Kidney (tissue), 14 donors: ENCODE results near the gene ACTN1. TPM values are rescaled to one million over a fixed set of nuclear protein-coding genes. Genes with fewer than 3 reads are reported as not detected.
A peak's percentile ranks its signal among the peaks of the same experiment; 100 is the strongest.

Experiments used
- DNase-seq, 5 donors: peaks; one replicate each; pipeline ENCODE4 v3.0.0-alpha.2; 2013 to 2020
- FAIRE-seq: peaks from 2 replicates; lab custom pipeline; 2012; peaks lifted over from hg19 to GRCh38; lab: Jason Lieb, UNC
- H3K27ac ChIP-seq, 2 donors: one replicate each; pipeline ENCODE4 v1.7.0; 2013; ENCODE audit warnings: low read depth in 2 of 2, low read length in 2 of 2, inconsistent platforms in 1 of 2
- H3K27me3 ChIP-seq: one replicate; pipeline ENCODE4 v1.7.1; 2013; ENCODE audit warnings: low read length, inconsistent platforms; ENCODE audit not compliant: control insufficient read depth, insufficient read depth
- H3K36me3 ChIP-seq, 3 donors: one replicate each; pipeline versions ENCODE4 v1.7.0 to v1.7.1; 2013; ENCODE audit warnings: low read length in 3 of 3, control low read depth in 1 of 3, inconsistent platforms in 1 of 3; ENCODE audit not compliant: insufficient read depth in 3 of 3, control insufficient read depth in 2 of 3
- H3K4me1 ChIP-seq, 3 donors: one replicate each; pipeline versions ENCODE4 v1.7.0 to v1.7.1; 2013; ENCODE audit warnings: low read length in 3 of 3, inconsistent platforms in 1 of 3, low read depth in 1 of 3; ENCODE audit not compliant: control insufficient read depth in 2 of 3, insufficient read depth in 2 of 3
- H3K4me3 ChIP-seq, 3 donors: one replicate each; pipeline versions ENCODE4 v1.7.0 to v1.8.1; 2013; ENCODE audit warnings: low read length in 3 of 3, control low read depth in 1 of 3, inconsistent platforms in 1 of 3
- H3K9ac ChIP-seq, 3 donors: one replicate each; pipeline versions ENCODE4 v1.7.0 to v1.7.1; 2013; ENCODE audit warnings: low read length in 3 of 3, control low read depth in 1 of 3, inconsistent platforms in 1 of 3
- H3K9me3 ChIP-seq, 3 donors: one replicate each; pipeline versions ENCODE4 v1.7.0 to v1.7.1; 2013; ENCODE audit warnings: low read length in 3 of 3, control low read depth in 1 of 3, inconsistent platforms in 1 of 3; ENCODE audit not compliant: control insufficient read depth in 2 of 3, insufficient read depth in 1 of 3
- intact Hi-C: fragments of 100-400 bp; cut with DNase I; formaldehyde crosslinking; loops from one replicate; pipeline ENCODE4 v1.11.1; 2022
- polyA plus RNA-seq: library from polyadenylated mRNA; stranded (reverse); fragments of 350-450 nt; fragmentation: Illumina TruSeq; extraction: RNeasy Lipid Tissue Mini Kit (QIAGEN cat#74804); gene quantifications from one replicate; pipeline ENCODE4 v1.2.3, GENCODE V29; 2014; ENCODE audit warnings: low read depth, low replicate concordance; ENCODE audit not compliant: insufficient read depth
- total RNA-seq: library from RNA; stranded (reverse); fragmentation: NEBNext Ultra II Directional; extraction: Animal tissue kit (Norgen Biotek cat#: 25700); gene quantifications from one replicate; pipeline ENCODE4 v1.2.1, GENCODE V29; 2021
- TF ChIP-seq, protein P1 (sequence below): IDR thresholded peaks from 3 replicates; pipeline ENCODE4 v1.5.1; 2012; ENCODE audit warnings: mild to moderate bottlenecking, moderate library complexity, borderline replicate concordance; ENCODE audit not compliant: insufficient read depth; ENCODE audit errors: extremely low read depth
- donor health status: control.
- donor health status: control.
- donor health status: control.
- donor health status: control.
- donor health status: control.
- donor health status: DM: yes; HTN: yes; CAD: no.
- donor health status: Normal renal cell carcinoma (clear cell type).

ACTN1 gene
- total and polyA plus RNA-seq, 2 donors from 2014 or later = 20.1 to 184 TPM

DNA sequence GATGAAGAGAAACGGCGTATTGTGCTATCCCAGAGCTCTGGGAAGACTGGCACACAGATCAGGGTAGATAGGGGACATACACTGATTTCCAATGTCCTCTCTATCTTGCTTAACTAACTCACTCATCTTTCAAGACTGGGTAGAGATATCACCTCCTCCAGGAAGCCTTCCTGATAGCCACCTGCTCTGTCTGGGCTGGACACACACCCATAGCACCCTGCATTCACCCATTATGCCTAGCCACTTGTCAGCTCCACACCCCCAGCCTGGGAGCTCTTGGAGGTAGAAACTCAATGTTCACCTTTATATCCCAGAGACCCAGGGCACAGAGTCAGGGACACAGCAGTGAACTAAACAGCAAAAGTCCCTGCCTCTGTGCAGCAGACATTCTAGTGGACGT is 52.0 kb downstream of the ACTN1 start:
- no peak overlapping the region for H3K27ac ChIP-seq
- intact Hi-C loops = no loop called here
- no peaks in the 10 kb centered on the region for H3K27me3 ChIP-seq
- H3K9me3 ChIP-seq = peaks cover 0 to 6% (median 0%) of the 10 kb centered on the region in 3 donors
- no peaks in the 10 kb centered on the region for H3K36me3 ChIP-seq
- DNase-seq = no peak
- H3K9ac ChIP-seq = no peak overlapping the region
- peaks cover 0 to 4% (median 0%) of the 10 kb centered on the region in 3 donors for H3K4me1 ChIP-seq
- no peak for FAIRE-seq
- H3K4me3 ChIP-seq = no peak overlapping the region
- TF ChIP-seq, protein P1, sequence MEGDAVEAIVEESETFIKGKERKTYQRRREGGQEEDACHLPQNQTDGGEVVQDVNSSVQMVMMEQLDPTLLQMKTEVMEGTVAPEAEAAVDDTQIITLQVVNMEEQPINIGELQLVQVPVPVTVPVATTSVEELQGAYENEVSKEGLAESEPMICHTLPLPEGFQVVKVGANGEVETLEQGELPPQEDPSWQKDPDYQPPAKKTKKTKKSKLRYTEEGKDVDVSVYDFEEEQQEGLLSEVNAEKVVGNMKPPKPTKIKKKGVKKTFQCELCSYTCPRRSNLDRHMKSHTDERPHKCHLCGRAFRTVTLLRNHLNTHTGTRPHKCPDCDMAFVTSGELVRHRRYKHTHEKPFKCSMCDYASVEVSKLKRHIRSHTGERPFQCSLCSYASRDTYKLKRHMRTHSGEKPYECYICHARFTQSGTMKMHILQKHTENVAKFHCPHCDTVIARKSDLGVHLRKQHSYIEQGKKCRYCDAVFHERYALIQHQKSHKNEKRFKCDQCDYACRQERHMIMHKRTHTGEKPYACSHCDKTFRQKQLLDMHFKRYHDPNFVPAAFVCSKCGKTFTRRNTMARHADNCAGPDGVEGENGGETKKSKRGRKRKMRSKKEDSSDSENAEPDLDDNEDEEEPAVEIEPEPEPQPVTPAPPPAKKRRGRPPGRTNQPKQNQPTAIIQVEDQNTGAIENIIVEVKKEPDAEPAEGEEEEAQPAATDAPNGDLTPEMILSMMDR = no peak

DNA sequence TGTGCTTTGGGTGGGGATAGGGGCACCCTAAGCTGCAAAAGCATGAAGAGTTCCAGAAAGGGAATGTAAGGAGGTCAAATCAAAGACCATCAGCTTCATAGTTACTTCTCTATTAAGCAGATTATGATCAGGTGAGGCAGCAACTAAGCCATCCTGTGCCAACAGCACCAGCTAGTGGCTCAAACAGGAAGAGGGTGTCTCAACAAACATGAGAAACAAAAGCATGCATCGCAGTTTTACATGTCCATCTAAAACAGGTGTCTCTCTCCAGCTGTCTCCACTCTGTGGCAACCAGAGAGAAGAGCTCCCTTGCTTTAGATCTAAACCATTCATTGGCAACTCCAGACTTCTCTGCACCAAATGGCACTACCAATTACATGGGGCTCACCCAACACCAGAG is 52.9 kb downstream of the ACTN1 start:
- intact Hi-C loops = no loop called here
- Histone ChIP-seq H3K4me1 (peaks cover 0 to 5% (median 0%) of the 10 kb centered on the region in 3 donors), H3K9me3 (peaks cover 0 to 6% (median 0%) of the 10 kb centered on the region in 3 donors), H3K9ac (no peak overlapping the region), H3K4me3 (no peak overlapping the region), H3K27ac (no peak overlapping the region), H3K36me3 (no peaks in the 10 kb centered on the region), H3K27me3 (no peaks in the 10 kb centered on the region)
- TF ChIP-seq, protein P1 = peak; percentile 11
- no peak for DNase-seq
- no peak for FAIRE-seq

DNA sequence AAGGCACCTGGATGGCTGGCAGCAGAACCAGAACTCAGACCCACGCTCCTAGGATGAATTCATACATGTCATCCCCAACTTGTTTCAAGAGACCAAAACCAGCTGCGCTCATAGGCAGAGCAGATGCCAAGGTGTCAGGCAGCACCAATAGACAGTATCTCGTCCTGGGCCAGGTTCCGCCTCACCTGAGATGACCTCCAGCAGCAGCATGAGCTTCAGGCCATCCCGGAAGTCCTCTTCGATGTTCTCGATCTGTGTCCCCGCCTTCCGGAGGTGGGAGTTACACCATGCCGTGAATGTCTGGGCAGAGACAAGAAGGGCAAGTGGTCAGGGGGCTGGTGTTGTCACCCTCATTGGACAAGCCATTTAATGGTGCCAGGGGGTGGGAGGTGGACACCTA is 53.7 kb downstream of the ACTN1 start:
- no peak for DNase-seq
- peaks cover 0 to 5% (median 0%) of the 10 kb centered on the region in 3 donors for H3K4me1 ChIP-seq
- H3K9me3 ChIP-seq = peaks cover 0 to 6% (median 0%) of the 10 kb centered on the region in 3 donors
- peaks cover 0 to 5% (median 0%) of the 10 kb centered on the region in 3 donors for H3K36me3 ChIP-seq
- FAIRE-seq = no peak
- no peak overlapping the region for H3K9ac ChIP-seq
- H3K27ac ChIP-seq = no peak overlapping the region
- H3K4me3 ChIP-seq = no peak overlapping the region
- H3K27me3 ChIP-seq = no peaks in the 10 kb centered on the region
- TF ChIP-seq, protein P1 = no peak
- intact Hi-C loops = no loop called here
